GM19468 (cell line): ENCODE data around the gene SLC16A12.

Experiments
- ATAC-seq: cut with Tn5 transposase; IDR thresholded peaks from one replicate; pipeline ENCODE4 v1.9.1; 2021; ENCODE audit warnings: mild to moderate bottlenecking, moderate library complexity, moderate number of reproducible peaks; ENCODE audit not compliant: unreplicated experiment; ENCODE audit errors: extremely low read depth

SLC16A12 gene

GRCh38 chr10:89535171-89536012 lies at the start of gene SLC16A12:
Gene SLC16A12 (minus strand): TSS chr10:89535594. CDS start chr10:89462578, 73,016 bp downstream.
- no peak for ATAC-seq

- ATAC-seq = no peak
Observed at GRCh38 chr10:89582022-89582421, 46.6 kb upstream of the SLC16A12 start.

GRCh38 chr10:89580243-89580642 lies 44.8 kb upstream of the SLC16A12 start:
- ATAC-seq = no peak

GRCh38 chr10:89576696-89577095 lies 41.3 kb upstream of the SLC16A12 start:
- ATAC-seq = no peak

- ATAC-seq = no peak
Observed at GRCh38 chr10:89576022-89576421, 40.6 kb upstream of the SLC16A12 start.

- ATAC-seq = no peak
Observed at GRCh38 chr10:89575031-89575430, 39.6 kb upstream of the SLC16A12 start.

- ATAC-seq = no peak
Observed at GRCh38 chr10:89574368-89574767, 39.0 kb upstream of the SLC16A12 start.

GRCh38 chr10:89567576-89568245 lies 32.3 kb upstream of the SLC16A12 start:
- no peak for ATAC-seq

- no peak for ATAC-seq
Observed at GRCh38 chr10:89566992-89567391, 31.6 kb upstream of the SLC16A12 start.

- ATAC-seq = no peak
Observed at GRCh38 chr10:89566095-89566950, 30.9 kb upstream of the SLC16A12 start.

GRCh38 chr10:89565180-89565579 lies 29.8 kb upstream of the SLC16A12 start:
- ATAC-seq = no peak

- ATAC-seq = no peak
Observed at GRCh38 chr10:89563861-89564478, 28.6 kb upstream of the SLC16A12 start.

- ATAC-seq = no peak
Observed at GRCh38 chr10:89563311-89563710, 27.9 kb upstream of the SLC16A12 start.

- ATAC-seq = no peak
Observed at GRCh38 chr10:89556600-89556999, 21.2 kb upstream of the SLC16A12 start.

GRCh38 chr10:89555688-89556445 lies 20.5 kb upstream of the SLC16A12 start:
- no peak for ATAC-seq

- no peak for ATAC-seq
Observed at GRCh38 chr10:89554433-89554832, 19.0 kb upstream of the SLC16A12 start.

- ATAC-seq = no peak
Observed at GRCh38 chr10:89553064-89553734, 17.8 kb upstream of the SLC16A12 start.

GRCh38 chr10:89552213-89552612 lies 16.8 kb upstream of the SLC16A12 start:
- no peak for ATAC-seq

GRCh38 chr10:89550509-89550908 lies 15.1 kb upstream of the SLC16A12 start:
- ATAC-seq = no peak
